Suprapubic skin (tissue), 4 donors: ENCODE results near the gene SLC22A4. TPM values are rescaled to one million over a fixed set of nuclear protein-coding genes. Genes with fewer than 3 reads are reported as not detected.
A peak's percentile ranks its signal among the peaks of the same experiment; 100 is the strongest.

ENCODE experiments used
- DNase-seq, 2 donors: peaks; one replicate each; pipeline ENCODE4 v3.0.0-alpha.2; 2019; ENCODE audit warnings: low spot score in 2 of 2
- H3K27ac ChIP-seq: fragments of 200-600 bp; sonication (generic); one replicate; pipeline ENCODE4 v1.5.1; 2019
- H3K27me3 ChIP-seq: fragments of 200-600 bp; sonication (generic); one replicate; pipeline ENCODE4 v1.5.1; 2019
- H3K36me3 ChIP-seq: fragments of 200-600 bp; sonication (generic); one replicate; pipeline ENCODE4 v1.5.1; 2019
- H3K4me1 ChIP-seq: fragments of 200-600 bp; sonication (generic); one replicate; pipeline ENCODE4 v1.5.1; 2019
- H3K4me3 ChIP-seq: fragments of 200-600 bp; sonication (generic); one replicate; pipeline ENCODE4 v1.5.1; 2019; ENCODE audit warnings: mild to moderate bottlenecking
- H3K9me3 ChIP-seq: fragments of 200-600 bp; sonication (generic); one replicate; pipeline ENCODE4 v1.5.1; 2019
- EP300 ChIP-seq: sonication (generic); formaldehyde crosslinking; IDR thresholded peaks from one replicate; pipeline ENCODE4 v1.6.1; 2017; ENCODE audit warnings: antibody characterized with exemption
- POLR2A ChIP-seq, 2 donors: fragments of 450-650 bp; IDR thresholded peaks; one replicate each; pipeline ENCODE4 v1.6.1; 2017; ENCODE audit warnings: antibody characterized with exemption in 2 of 2, mild to moderate bottlenecking in 2 of 2, moderate library complexity in 2 of 2
- POLR2AphosphoS5 ChIP-seq, 3 donors: sonication (generic); formaldehyde crosslinking; IDR thresholded peaks; one replicate each; pipeline ENCODE4 v1.6.1; 2017; ENCODE audit warnings: antibody characterized with exemption in 3 of 3
- WGBS: methylation state at CpG from one replicate; pipeline ENCODE4 v1.1.5; 2018; 5-methylcytosine and 5-hydroxymethylcytosine counted together
- total RNA-seq, 4 donors: library from RNA; depleted of rRNA; stranded (reverse); fragments of >200 nt; gene quantifications; one replicate each; pipeline ENCODE4 v1.1.0, GENCODE V29; 2016
- TF ChIP-seq, protein P1 (sequence below), 2 donors: fragments of 200-600 bp in 1 of 2; fragments of 450-650 bp in 1 of 2; sonication (generic) in 1 of 2; IDR thresholded peaks; one replicate each; pipeline ENCODE4 v1.5.1; 2016 to 2019; ENCODE audit warnings: antibody characterized with exemption in 2 of 2, mild to moderate bottlenecking in 1 of 2, moderate library complexity in 1 of 2

Gene SLC22A4
- total RNA-seq, 4 donors from 2014 or later: 0.32 to 1.9 (median 1.3) TPM

DNA sequence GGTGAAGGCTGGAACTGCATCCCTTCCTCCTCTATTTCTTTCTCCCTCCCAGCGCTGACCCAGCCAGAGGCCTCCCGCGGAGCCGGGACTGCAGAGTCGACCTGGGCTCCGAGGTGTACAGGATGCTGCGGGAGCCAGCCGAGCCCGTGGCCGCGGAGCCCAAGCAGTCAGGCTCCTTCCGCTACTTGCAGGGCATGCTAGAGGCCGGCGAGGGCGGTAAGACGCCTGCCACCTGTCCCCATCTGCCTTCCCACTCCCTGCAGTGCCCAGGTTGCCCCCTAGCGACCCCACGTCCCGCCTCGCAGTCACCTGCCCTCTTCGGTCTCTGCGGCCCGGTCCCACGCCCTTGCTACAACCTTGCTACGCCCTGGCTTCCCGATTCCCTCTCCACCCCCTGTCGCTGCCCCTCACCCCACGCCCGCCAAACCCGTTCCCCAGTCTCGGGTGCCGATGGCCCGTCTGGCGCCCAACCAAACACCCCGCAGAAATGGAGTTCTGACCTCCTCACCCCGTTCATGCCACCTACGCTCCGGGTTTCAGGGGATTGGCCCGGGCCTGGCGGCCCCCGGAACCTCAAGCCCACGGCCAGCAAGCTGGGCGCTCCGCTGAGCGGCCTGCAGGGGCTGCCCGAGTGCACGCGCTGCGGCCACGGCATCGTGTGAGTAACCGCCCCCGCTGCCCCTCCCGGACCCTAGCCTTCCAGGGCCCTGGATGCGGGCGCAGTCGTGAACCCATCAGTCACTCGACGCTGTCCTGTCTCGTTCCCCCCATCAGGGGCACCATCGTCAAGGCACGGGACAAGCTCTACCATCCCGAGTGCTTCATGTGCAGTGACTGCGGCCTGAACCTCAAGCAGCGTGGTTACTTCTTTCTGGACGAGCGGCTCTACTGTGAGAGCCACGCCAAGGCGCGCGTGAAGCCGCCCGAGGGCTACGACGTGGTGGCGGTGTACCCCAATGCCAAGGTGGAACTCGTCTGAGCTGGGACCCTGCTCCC is 22.6 kb upstream of the SLC22A4 start:
- peaks cover 43% of the 10 kb centered on the region for H3K36me3 ChIP-seq
- WGBS: 85% methylated on average over 76 of the region's 77 CpGs
- no peak overlapping the region for H3K4me3 ChIP-seq
- peaks cover 32% of the 10 kb centered on the region for H3K4me1 ChIP-seq
- no peak overlapping the region for H3K27ac ChIP-seq
- TF ChIP-seq POLR2AphosphoS5 (IDR thresholded peaks at IDR 0.05): no peak
- TF ChIP-seq, protein P1, sequence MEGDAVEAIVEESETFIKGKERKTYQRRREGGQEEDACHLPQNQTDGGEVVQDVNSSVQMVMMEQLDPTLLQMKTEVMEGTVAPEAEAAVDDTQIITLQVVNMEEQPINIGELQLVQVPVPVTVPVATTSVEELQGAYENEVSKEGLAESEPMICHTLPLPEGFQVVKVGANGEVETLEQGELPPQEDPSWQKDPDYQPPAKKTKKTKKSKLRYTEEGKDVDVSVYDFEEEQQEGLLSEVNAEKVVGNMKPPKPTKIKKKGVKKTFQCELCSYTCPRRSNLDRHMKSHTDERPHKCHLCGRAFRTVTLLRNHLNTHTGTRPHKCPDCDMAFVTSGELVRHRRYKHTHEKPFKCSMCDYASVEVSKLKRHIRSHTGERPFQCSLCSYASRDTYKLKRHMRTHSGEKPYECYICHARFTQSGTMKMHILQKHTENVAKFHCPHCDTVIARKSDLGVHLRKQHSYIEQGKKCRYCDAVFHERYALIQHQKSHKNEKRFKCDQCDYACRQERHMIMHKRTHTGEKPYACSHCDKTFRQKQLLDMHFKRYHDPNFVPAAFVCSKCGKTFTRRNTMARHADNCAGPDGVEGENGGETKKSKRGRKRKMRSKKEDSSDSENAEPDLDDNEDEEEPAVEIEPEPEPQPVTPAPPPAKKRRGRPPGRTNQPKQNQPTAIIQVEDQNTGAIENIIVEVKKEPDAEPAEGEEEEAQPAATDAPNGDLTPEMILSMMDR (IDR thresholded peaks at IDR 0.05): no peak
- no peak for TF ChIP-seq EP300
- no peak for TF ChIP-seq POLR2A (IDR thresholded peaks at IDR 0.05)
- DNase-seq: no peak
- H3K9me3 ChIP-seq: no peaks in the 10 kb centered on the region
- no peaks in the 10 kb centered on the region for H3K27me3 ChIP-seq

DNA sequence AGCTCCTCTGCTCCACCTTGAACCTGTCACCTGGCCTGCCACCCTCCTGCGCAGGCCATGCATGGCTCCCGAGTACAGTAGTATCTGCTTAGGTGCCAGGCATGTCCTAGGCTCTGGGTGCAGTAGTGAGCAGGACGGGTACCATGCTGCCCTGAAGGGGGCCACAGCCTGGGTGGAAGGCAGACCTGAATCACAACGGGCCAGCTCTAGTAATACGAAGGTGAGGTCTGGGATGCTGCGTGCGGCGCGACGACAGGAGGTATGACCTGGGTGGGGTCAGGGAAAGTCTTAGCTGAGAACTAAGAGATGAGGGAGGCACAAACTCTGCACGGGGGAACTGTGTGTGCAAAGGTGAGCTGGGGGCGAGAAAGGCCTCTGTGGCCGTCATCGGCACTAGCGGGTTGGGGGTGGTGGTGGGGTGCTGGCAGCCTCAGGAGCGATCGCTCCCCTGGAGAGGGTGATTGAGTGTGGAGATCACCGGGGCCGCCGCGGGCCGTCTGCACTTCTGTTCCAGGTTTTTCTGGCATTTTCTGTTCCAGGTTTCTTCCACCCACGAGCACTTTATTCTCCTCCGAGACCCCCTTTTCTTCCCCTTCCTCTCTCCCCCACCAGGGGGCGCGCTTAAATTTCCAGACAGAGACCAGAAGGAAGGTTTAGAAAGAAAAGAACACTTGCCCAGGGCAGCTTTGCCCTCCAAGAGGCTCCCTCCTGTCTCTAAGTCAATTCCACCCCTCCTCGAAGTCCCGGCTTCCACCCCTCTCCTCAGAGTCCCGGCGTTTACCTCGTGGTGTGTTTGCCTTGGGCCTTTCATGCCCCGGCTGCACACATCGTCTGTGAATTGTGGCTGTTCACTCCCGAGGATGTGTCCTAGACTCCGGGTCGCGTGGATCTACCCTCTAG is 21.6 kb upstream of the SLC22A4 start:
- peaks cover 33% of the 10 kb centered on the region for H3K36me3 ChIP-seq
- no peak for DNase-seq
- H3K27me3 ChIP-seq: no peaks in the 10 kb centered on the region
- H3K27ac ChIP-seq: no peak overlapping the region
- H3K4me1 ChIP-seq: peaks cover 24% of the 10 kb centered on the region
- H3K9me3 ChIP-seq: no peaks in the 10 kb centered on the region
- 61% methylated on average over 36 of the region's 37 CpGs for WGBS
- TF ChIP-seq POLR2A (IDR thresholded peaks at IDR 0.05): no peak
- TF ChIP-seq POLR2AphosphoS5 (IDR thresholded peaks at IDR 0.05): no peak
- no peak for TF ChIP-seq EP300
- TF ChIP-seq, protein P1 (IDR thresholded peaks at IDR 0.05): peak; percentile 72 to 78
- H3K4me3 ChIP-seq: no peak overlapping the region

DNA sequence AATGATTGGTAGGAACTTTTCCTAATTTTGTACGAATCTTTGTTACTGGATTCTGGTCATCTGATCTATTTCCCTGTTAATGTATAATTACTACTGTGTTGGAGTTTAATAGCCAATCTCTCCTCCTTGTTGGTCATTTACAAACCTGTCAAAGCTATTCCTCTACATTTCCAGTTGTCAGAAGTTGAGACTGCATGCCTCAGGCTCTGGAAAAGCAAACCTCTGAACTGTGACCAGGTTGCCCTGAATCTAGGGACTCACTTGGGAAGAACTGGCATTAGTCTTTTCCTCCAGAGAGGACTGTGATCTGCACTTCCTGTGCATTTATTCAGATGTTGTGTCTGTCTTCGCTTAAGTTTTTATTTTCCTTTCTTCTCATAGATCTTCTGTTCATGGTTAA is 20.6 kb upstream of the SLC22A4 start:
- Histone ChIP-seq H3K9me3 (no peaks in the 10 kb centered on the region), H3K27me3 (no peaks in the 10 kb centered on the region), H3K4me1 (peaks cover 16% of the 10 kb centered on the region), H3K36me3 (peaks cover 29% of the 10 kb centered on the region), H3K27ac (no peak overlapping the region), H3K4me3 (no peak overlapping the region)
- 75% methylated on average over 2 of the region's 2 CpGs for WGBS
- TF ChIP-seq EP300 (no peak), POLR2AphosphoS5 (IDR thresholded peaks at IDR 0.05) (no peak), POLR2A (IDR thresholded peaks at IDR 0.05) (no peak)
- TF ChIP-seq, protein P1 (IDR thresholded peaks at IDR 0.05): no peak
- DNase-seq: no peak

DNA sequence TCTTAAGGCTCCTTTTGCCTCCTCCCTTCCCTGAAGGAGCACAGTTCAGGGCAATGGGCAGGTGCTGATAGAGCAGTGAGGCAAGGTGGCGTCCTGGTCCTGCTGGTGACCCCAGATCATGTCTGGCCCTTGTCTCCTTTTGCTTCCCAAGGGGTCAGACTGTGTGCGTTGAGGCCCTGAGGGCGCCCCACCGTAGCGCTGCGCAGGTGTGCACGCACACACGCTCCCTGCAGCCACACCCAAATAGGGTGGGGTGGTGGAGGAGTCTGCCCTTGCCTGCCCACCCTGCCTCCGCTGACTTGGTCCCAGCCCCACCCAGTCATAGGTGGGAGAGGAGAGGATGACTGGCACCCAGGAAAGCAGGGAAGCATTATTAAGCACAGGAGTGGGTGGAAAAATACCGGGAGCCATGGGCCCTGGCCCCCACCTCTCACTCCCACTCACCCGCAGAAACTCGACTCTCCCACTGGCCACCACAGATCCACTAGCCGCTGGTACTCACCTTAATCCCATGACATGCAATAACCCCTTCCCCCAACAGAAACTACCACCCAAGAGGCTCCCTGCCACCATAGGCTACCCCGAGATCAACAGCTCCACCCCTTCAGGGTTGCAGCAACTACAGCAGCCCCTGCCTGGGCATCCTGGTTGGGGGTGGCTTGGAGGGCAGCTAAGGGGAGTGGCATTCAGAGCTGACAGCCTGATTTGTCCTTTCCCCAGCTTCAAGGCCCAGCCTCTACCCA is 20.0 kb upstream of the SLC22A4 start:
- peaks cover 10% of the 10 kb centered on the region for H3K4me1 ChIP-seq
- no peaks in the 10 kb centered on the region for H3K27me3 ChIP-seq
- WGBS: 64% methylated on average over 6 of the region's 14 CpGs
- no peak overlapping the region for H3K27ac ChIP-seq
- H3K9me3 ChIP-seq: no peaks in the 10 kb centered on the region
- TF ChIP-seq, protein P1 (IDR thresholded peaks at IDR 0.05): no peak
- TF ChIP-seq EP300 (no peak), POLR2AphosphoS5 (IDR thresholded peaks at IDR 0.05) (no peak), POLR2A (IDR thresholded peaks at IDR 0.05) (no peak)
- H3K36me3 ChIP-seq: peaks cover 28% of the 10 kb centered on the region
- no peak overlapping the region for H3K4me3 ChIP-seq
- no peak for DNase-seq
